Activated T-cell treated with anti-CD3 and anti-CD28 coated beads, Interleukin-2, amount 50 U/mL, for 1 hour (primary cell): ENCODE measurements around the gene PRKACA.

ENCODE experiments used
- DNase-seq: peaks from one replicate; pipeline ENCODE4 v3.0.0-alpha.2; 2020

Gene PRKACA

DNA sequence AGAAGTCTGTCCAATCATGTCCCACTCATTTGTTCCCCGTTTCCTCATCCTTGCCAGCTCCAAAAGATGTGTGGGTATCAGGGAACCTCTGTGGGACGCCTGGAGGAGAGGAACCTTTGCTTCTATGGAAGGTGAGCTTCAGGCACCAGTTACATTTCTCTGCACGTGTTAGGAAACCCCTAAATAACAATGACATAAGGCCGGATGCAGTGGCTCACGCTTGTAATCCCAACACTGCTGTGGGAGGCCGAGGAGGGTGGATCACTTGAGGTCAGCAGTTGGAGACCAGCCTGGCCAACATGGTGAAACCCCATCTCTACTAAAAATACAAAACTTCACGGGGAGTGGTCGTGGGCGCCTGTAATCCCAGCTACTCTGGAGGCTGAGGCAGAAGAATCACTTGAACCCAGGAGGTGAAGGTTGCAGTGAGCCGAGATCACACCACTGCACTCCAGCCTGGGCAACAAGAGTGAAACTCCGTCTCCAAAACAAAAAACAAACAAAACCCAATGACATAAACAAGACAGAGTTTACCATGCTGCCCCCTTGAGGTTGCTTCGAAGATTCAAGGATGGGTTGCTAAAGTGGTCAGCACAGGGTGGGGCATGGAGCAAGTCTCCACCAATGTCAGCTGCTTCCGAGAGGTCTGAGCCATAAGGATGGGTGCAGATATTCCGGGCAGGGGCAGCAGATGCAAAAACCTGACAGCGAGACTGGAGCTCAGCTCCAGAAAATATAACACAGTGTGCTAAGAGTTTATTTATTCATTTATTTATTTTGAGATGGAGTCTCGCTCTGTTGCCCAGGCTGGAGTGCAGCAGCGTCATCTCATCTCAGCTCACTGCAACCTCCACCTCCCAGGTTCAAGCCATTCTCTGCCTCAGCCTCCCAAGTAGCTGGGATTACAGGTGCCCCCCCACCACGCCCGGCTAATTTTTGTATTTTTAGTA, 74.6 kb downstream of the PRKACA start:
- peak; percentile 34 for DNase-seq
